ENCODE measurements around the gene WDR72.

- no peak for TF ChIP-seq POLR2AphosphoS5 (IDR thresholded peaks at IDR 0.05; ENCODE audit: low read depth, low read length)
- no peak for TF ChIP-seq TAF1 (IDR thresholded peaks at IDR 0.05; ENCODE audit: borderline replicate concordance, low read depth, low read length)
These were observed 223.6 kb downstream of the WDR72 start for GRCh38 chr15:53535886-53536285.
